HCT116 (cell line): ENCODE results near the gene PCIF1. TPM values are rescaled to one million over a fixed set of nuclear protein-coding genes. Genes with fewer than 3 reads are reported as not detected.

Experiments
- ATAC-seq: fragments of 200-7000 bp; cut with Tn5 transposase; 2 replicates; pipeline ENCODE4 v1.9.1; 2020; ENCODE audit warnings: mild to moderate bottlenecking, moderate library complexity
- BruUV-seq: library from RNA; stranded (reverse); fragments of 400-500 nt; replicated peaks from 2 replicates; lab custom pipeline; 2021; lab: Mats Ljungman, UMichigan
- CTCF ChIA-PET: fragments of 300-600 bp; sonication (Branson Sonifier 250); formaldehyde crosslinking; loops from one replicate; lab custom pipeline; 2021; ENCODE audit warnings: antibody characterized with exemption; lab: Charles Lee
- POLR2A ChIA-PET: fragments of 300-600, 350-600 bp; sonication (Branson Sonifier 250); formaldehyde crosslinking; loops from one replicate; lab custom pipeline; 2021; ENCODE audit warnings: antibody characterized with exemption; lab: Charles Lee
- RAD21 ChIA-PET, 2 experiments: fragments of 300-600 bp; sonication (Branson Sonifier 250); formaldehyde crosslinking; loops; one replicate each; lab custom pipeline; 2023; ENCODE audit warnings: low total read pairs in 2 of 2; ENCODE audit not compliant: uncharacterized antibody in 2 of 2, unreplicated experiment in 2 of 2, low non-redundant PET in 1 of 2; lab: Charles Lee
- DNase-seq: peaks from one replicate; pipeline ENCODE4 v3.0.0-alpha.2; 2010; ENCODE audit warnings: low read depth, low spot score
- H2AFZ ChIP-seq: fragments of 200-600 bp; shearing (Covaris generic), sonication (generic); 2 replicates; pipeline ENCODE4 v1.6.1; 2017; ENCODE audit warnings: low read depth, mixed run types, mixed read lengths, antibody characterized with exemption, low read length; ENCODE audit not compliant: poor library complexity, severe bottlenecking
- H3K27ac ChIP-seq: 2 replicates; pipeline ENCODE4 v1.5.1; 2012; ENCODE audit warnings: low read depth, low read length
- H3K27me3 ChIP-seq: fragments of 200-600 bp; sonication (generic); 2 replicates; pipeline ENCODE4 v1.6.1; 2016; ENCODE audit warnings: mixed run types, low read length, mixed read lengths; ENCODE audit not compliant: insufficient read depth
- H3K36me3 ChIP-seq, 2 experiments: fragments of 200-500 bp in 1 of 2; fragments of 200-600 bp in 1 of 2; sonication (Bioruptor generic) in 1 of 2; sonication (generic) in 1 of 2; 2 replicates each; pipeline versions ENCODE4 v1.5.1 to v1.6.1; 2014 to 2016; ENCODE audit warnings: low read length in 2 of 2, inconsistent platforms in 1 of 2, mixed read lengths in 1 of 2, mixed run types in 1 of 2; ENCODE audit not compliant: insufficient read depth in 2 of 2, control insufficient read depth in 1 of 2
- H3K4me1 ChIP-seq, 2 experiments: fragments of 200-600 bp in 1 of 2; sonication (generic) in 1 of 2; 2 replicates each; pipeline versions ENCODE4 v1.5.1 to v1.6.1; 2012 to 2017; ENCODE audit warnings: low read length in 2 of 2, inconsistent platforms in 1 of 2, mild to moderate bottlenecking in 1 of 2, mixed read lengths in 1 of 2, mixed run types in 1 of 2, moderate library complexity in 1 of 2; ENCODE audit not compliant: insufficient read depth in 2 of 2, control insufficient read depth in 1 of 2
- H3K4me2 ChIP-seq: fragments of 200-600 bp; sonication (generic); 2 replicates; pipeline ENCODE4 v1.6.1; 2017; ENCODE audit warnings: mixed run types, low read length, mixed read lengths
- H3K4me3 ChIP-seq, 2 experiments: fragments of 200-600 bp in 1 of 2; sonication (generic) in 1 of 2; replicated peaks in 1 of 2; 2 replicates each; pipeline ENCODE4 v1.5.1; 2011 to 2016; ENCODE audit warnings: low read length in 2 of 2, control low read depth in 1 of 2, low read depth in 1 of 2, mild to moderate bottlenecking in 1 of 2, mixed read lengths in 1 of 2, mixed run types in 1 of 2
- H3K79me2 ChIP-seq: fragments of 200-600 bp; sonication (generic); 2 replicates; pipeline ENCODE4 v1.6.1; 2017; ENCODE audit warnings: mild to moderate bottlenecking, mixed run types, low read length, moderate library complexity, mixed read lengths; ENCODE audit not compliant: insufficient read depth
- H3K9ac ChIP-seq: fragments of 200-600 bp; sonication (generic); 2 replicates; pipeline ENCODE4 v1.6.1; 2016; ENCODE audit warnings: low read length, mixed read lengths
- H3K9me2 ChIP-seq: fragments of 200-600 bp; sonication (generic), shearing (Covaris generic); 2 replicates; pipeline ENCODE4 v1.6.1; 2017; ENCODE audit warnings: mixed run types, mild to moderate bottlenecking, moderate library complexity; ENCODE audit not compliant: insufficient read depth
- H3K9me3 ChIP-seq, 2 experiments: fragments of 200-500 bp in 1 of 2; fragments of 200-600 bp in 1 of 2; sonication (Bioruptor generic) in 1 of 2; sonication (generic) in 1 of 2; 2 replicates each; pipeline ENCODE4 v1.6.1; 2014 to 2017; ENCODE audit warnings: low read length in 2 of 2, mixed read lengths in 2 of 2, inconsistent platforms in 1 of 2, low read depth in 1 of 2, mild to moderate bottlenecking in 1 of 2, mixed run types in 1 of 2, moderate library complexity in 1 of 2; ENCODE audit not compliant: control insufficient read depth in 1 of 2, insufficient read depth in 1 of 2
- H4K20me1 ChIP-seq: fragments of 200-600 bp; sonication (generic), shearing (Covaris generic); 2 replicates; pipeline ENCODE4 v1.6.1; 2017; ENCODE audit warnings: mixed run types, mild to moderate bottlenecking, moderate library complexity; ENCODE audit not compliant: insufficient read depth
- ATF3 ChIP-seq: IDR thresholded peaks from 2 replicates; pipeline ENCODE4 v1.6.1; 2012
- CBX3 ChIP-seq: IDR thresholded peaks from 2 replicates; pipeline ENCODE4 v1.6.1; 2012; ENCODE audit warnings: low read depth
- CEBPB ChIP-seq: IDR thresholded peaks from 2 replicates; pipeline ENCODE4 v1.6.1; 2012; ENCODE audit warnings: low read depth
- EGR1 ChIP-seq: IDR thresholded peaks from 2 replicates; pipeline ENCODE4 v1.6.1; 2012; ENCODE audit warnings: low read depth
- EZH2 ChIP-seq: fragments of 200-600 bp; sonication (generic); IDR thresholded peaks from 2 replicates; pipeline ENCODE4 v1.6.1; 2017; ENCODE audit warnings: antibody characterized with exemption, mixed run types
- FOSL1 ChIP-seq: IDR thresholded peaks from 2 replicates; pipeline ENCODE4 v1.6.1; 2012; ENCODE audit warnings: low read depth
- JUND ChIP-seq: IDR thresholded peaks from 2 replicates; pipeline ENCODE4 v1.6.1; 2012
- MAX ChIP-seq: IDR thresholded peaks from 2 replicates; pipeline ENCODE4 v1.6.1; 2012
- POLR2A ChIP-seq: IDR thresholded peaks from 2 replicates; pipeline ENCODE4 v1.7.0; 2011; ENCODE audit warnings: borderline replicate concordance; ENCODE audit not compliant: insufficient read depth, insufficient read length; ENCODE audit errors: extremely low read depth
- POLR2AphosphoS5 ChIP-seq: IDR thresholded peaks from 2 replicates; pipeline ENCODE4 v1.6.1; 2011; ENCODE audit warnings: mild to moderate bottlenecking, low read depth, low read length, moderate library complexity
- RAD21 ChIP-seq: IDR thresholded peaks from 2 replicates; pipeline ENCODE4 v1.6.1; 2012; ENCODE audit warnings: low read depth, mild to moderate bottlenecking
- REST ChIP-seq: IDR thresholded peaks from 2 replicates; pipeline ENCODE4 v1.6.1; 2012; ENCODE audit warnings: low read depth
- SP1 ChIP-seq: IDR thresholded peaks from 2 replicates; pipeline ENCODE4 v1.6.1; 2012; ENCODE audit warnings: low read depth
- YY1 ChIP-seq: IDR thresholded peaks from 2 replicates; pipeline ENCODE4 v1.6.1; 2011; ENCODE audit warnings: low read length, low read depth, moderate library complexity, mild to moderate bottlenecking; ENCODE audit not compliant: insufficient replicate concordance; ENCODE audit errors: extremely low read depth
- ZBTB33 ChIP-seq: IDR thresholded peaks from 2 replicates; pipeline ENCODE4 v1.6.1; 2011; ENCODE audit warnings: mild to moderate bottlenecking, low read length, moderate library complexity; ENCODE audit not compliant: insufficient replicate concordance; ENCODE audit errors: extremely low read depth
- ZFX ChIP-seq: fragments of 450-650 bp; IDR thresholded peaks from 2 replicates; pipeline ENCODE4 v1.6.1; 2017
- intact Hi-C: fragments of 100-400 bp; cut with micrococcal nuclease; formaldehyde crosslinking; loops from 2 replicates; pipeline ENCODE4 v1.10.0; 2022
- total RNA-seq: library from RNA; stranded (reverse); gene quantifications from one replicate; pipeline ENCODE4 v1.2.1, GENCODE V29; 2021; ENCODE audit not compliant: unreplicated experiment

Gene PCIF1
- total RNA-seq, 1 experiment from 2014 or later = 31.8 TPM

GRCh38 chr20:45940053-45940452 is 5.6 kb downstream of the PCIF1 start:
- CTCF ChIA-PET = interaction anchor here (2.0 kb wide), 1 partner anchor 30 kb away, joined by 8 read pairs; no protein-coding TSS in a partner anchor

More at GRCh38 chr20:45940053-45940452, 5.6 kb downstream of the PCIF1 start:
- Histone ChIP-seq H3K9ac (no peak overlapping the region), H3K27me3 (no peaks in the 10 kb centered on the region), H3K79me2 (peaks cover 31% of the 10 kb centered on the region), H3K9me3 (no peaks in the 10 kb centered on the region), H3K36me3 (peaks cover 36 to 50% of the 10 kb centered on the region in 2 experiments), H3K4me3 (no peak overlapping the region), H3K4me1 (peaks cover 0 to 25% of the 10 kb centered on the region in 2 experiments; a peak in 2 of 4 replicates), H3K9me2 (no peaks in the 10 kb centered on the region), H4K20me1 (no peaks in the 10 kb centered on the region), H2AFZ (no peak overlapping the region), H3K4me2 (no peak overlapping the region), H3K27ac (no peak overlapping the region)
- ATAC-seq (no peak), DNase-seq (no peak)
- BruUV-seq = no TSS peak
- POLR2A ChIA-PET = no interaction called here
- RAD21 ChIA-PET = no interaction called here
- intact Hi-C loops = no loop called here
- no peak for TF ChIP-seq JUND
- no peak for TF ChIP-seq POLR2AphosphoS5
- no peak for TF ChIP-seq RAD21
- TF ChIP-seq POLR2A = no peak
- no peak for TF ChIP-seq EZH2
- no peak for TF ChIP-seq FOSL1
- TF ChIP-seq EGR1 = no peak
- no peak for TF ChIP-seq REST
- TF ChIP-seq MAX = no peak
- no peak for TF ChIP-seq ZFX
- TF ChIP-seq ZBTB33 = no peak
- TF ChIP-seq SP1 = no peak
- TF ChIP-seq ATF3 = no peak
- no peak for TF ChIP-seq CBX3
- no peak for TF ChIP-seq CEBPB
- TF ChIP-seq YY1 = no peak
